Measurements from ENCODE around the gene SLC24A4. TPM values are rescaled to one million over a fixed set of nuclear protein-coding genes. Genes with fewer than 3 reads are reported as not detected.

SLC24A4 gene
- total and polyA plus RNA-seq, 2 of the 4 experiments (the other 2 are of a cell fraction): not detected

DNA sequence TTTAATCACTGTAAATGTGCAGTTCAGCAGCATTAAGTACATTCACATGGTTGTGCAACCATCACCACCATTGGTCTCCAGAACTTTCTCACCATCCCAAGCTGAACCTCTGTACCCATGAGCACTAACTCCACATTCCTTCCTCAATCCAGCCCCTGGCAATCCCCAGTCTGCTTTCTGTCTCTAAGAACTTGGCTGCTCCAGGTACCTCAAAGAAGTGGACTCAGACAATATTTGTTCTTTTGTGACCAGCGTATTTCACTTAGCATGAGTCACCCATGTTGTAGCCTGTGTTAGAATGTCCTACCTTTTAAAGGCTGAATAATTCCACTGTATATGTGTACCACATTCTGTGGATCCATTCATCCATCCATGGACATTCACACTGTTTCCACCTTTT lies 64.6 kb downstream of the SLC24A4 start:
- H4K5ac ChIP-seq (ENCODE audit: low read depth, low read length): no peak overlapping the region
- peaks cover 48% of the 10 kb centered on the region for H3K27me3 ChIP-seq (ENCODE audit: control insufficient read depth, insufficient read depth, low read length)
- no peak overlapping the region for H4K8ac ChIP-seq (ENCODE audit: low read depth in 2 of 2, low read length in 2 of 2)
- no peak overlapping the region for H2AK5ac ChIP-seq (ENCODE audit: low read depth, low read length)
- no peak overlapping the region for H3K27ac ChIP-seq (ENCODE audit: insufficient read depth, low read length)
- dilution Hi-C loops (cut with HindIII; ENCODE audit: low sequenced_read_pairs, unreplicated experiment) (no loop called here), in situ Hi-C loops (cut with MboI; ENCODE audit: low sequenced_read_pairs) (no loop called here), intact Hi-C loops (cut with micrococcal nuclease) (no loop called here)
- no peak overlapping the region for H3K18ac ChIP-seq (ENCODE audit: low read depth, low read length)
- no peak overlapping the region for H3K4me2 ChIP-seq (ENCODE audit: low read depth, low read length)
- no peaks in the 10 kb centered on the region for H4K20me1 ChIP-seq (ENCODE audit: insufficient read depth, low read length)
- BruUV-seq (replicated peaks): no TSS peak
- no peaks in the 10 kb centered on the region; the same call in 1 of the 2 replicates for H3K9me3 ChIP-seq (ENCODE audit: control insufficient read depth, insufficient read depth, low read length)
- no peak overlapping the region for H2BK120ac ChIP-seq (ENCODE audit: low read depth, low read length)
- ChIA-PET POLR2A (ENCODE audit: unreplicated experiment) (no interaction called here), CTCF (no interaction called here)
- no peaks in the 10 kb centered on the region for H3K36me3 ChIP-seq (ENCODE audit: control insufficient read depth, insufficient read depth, low read length)
- no peak for ATAC-seq (ENCODE audit: low read depth)
- no peak overlapping the region for H3K4me3 ChIP-seq (ENCODE audit: insufficient read depth, low read depth, low read length)
- H2AFZ ChIP-seq (replicated peaks; ENCODE audit: low read length, poor library complexity): no peak overlapping the region
- no peak overlapping the region for H3K56ac ChIP-seq (ENCODE audit: extremely low read depth, insufficient read depth, low read length)
- no peak overlapping the region for H2BK15ac ChIP-seq (ENCODE audit: low read depth, low read length)
- no peak overlapping the region for H4K91ac ChIP-seq (ENCODE audit: insufficient read depth, low read depth, low read length)
- DNase-seq: no peak
- H2BK5ac ChIP-seq (ENCODE audit: low read depth, low read length, poor library complexity, severe bottlenecking): no peak overlapping the region
- no peak overlapping the region for H3K4ac ChIP-seq (ENCODE audit: low read depth, low read length)
- TF ChIP-seq RAD21 (IDR thresholded peaks at IDR 0.05; ENCODE audit: low read length) (no peak), SMC3 (IDR thresholded peaks at IDR 0.05; ENCODE audit: low read depth, low read length) (no peak), FOS (IDR thresholded peaks at IDR 0.05; ENCODE audit: low read depth, low read length) (no peak), CEBPB (IDR thresholded peaks at IDR 0.05; ENCODE audit: low read depth, low read length) (peak; percentile 11; the same call in 1 of the 2 replicates)
- no peak overlapping the region for H2BK20ac ChIP-seq (ENCODE audit: low read depth, low read length)
- H3K9ac ChIP-seq (ENCODE audit: low read depth, low read length): no peak overlapping the region
- no peak overlapping the region for H3K23ac ChIP-seq (ENCODE audit: low read depth, low read length)
- H2AK9ac ChIP-seq (replicated peaks; ENCODE audit: low read depth, low read length, poor library complexity): no peak overlapping the region
- WGBS, 2 experiments (ENCODE audit: extremely low coverage in 2 of 2, insufficient read length in 1 of 2): no CpG with 5 or more reads among the region's 1 CpG
- no peaks in the 10 kb centered on the region for H3K79me1 ChIP-seq (ENCODE audit: low read depth in 1 of 2, low read length in 2 of 2)
- H3K14ac ChIP-seq (replicated peaks; ENCODE audit: low read depth, low read length): no peak overlapping the region
- H3K4me1 ChIP-seq (ENCODE audit: control insufficient read depth, insufficient read depth, low read length): no peaks in the 10 kb centered on the region
- H3K9me1 ChIP-seq (ENCODE audit: insufficient read depth, low read length): no peaks in the 10 kb centered on the region

Measured in IMR-90 (cell line).